ENCODE data around the gene PTPRN2.

PTPRN2 gene

DNA sequence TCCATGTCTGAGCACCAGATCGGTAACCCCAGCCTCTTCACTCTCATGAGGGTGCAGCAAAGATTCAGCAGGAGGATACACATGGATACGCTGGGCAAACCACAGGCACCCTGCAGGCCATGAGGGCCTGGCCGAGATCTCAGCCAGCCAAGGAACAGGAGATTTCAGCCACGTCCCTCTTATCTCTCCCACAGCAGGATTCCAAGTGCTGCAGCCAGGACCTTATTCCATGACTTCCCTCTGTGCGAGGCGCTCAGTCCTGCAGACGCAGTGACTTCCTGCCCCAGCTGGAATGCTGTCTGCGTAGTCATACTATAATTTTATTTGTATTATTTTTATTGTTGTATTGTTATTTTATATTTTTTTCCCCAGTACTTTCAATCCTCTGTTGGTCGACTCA lies 66.8 kb downstream of the PTPRN2 start:
- TF ChIP-seq, protein P1, sequence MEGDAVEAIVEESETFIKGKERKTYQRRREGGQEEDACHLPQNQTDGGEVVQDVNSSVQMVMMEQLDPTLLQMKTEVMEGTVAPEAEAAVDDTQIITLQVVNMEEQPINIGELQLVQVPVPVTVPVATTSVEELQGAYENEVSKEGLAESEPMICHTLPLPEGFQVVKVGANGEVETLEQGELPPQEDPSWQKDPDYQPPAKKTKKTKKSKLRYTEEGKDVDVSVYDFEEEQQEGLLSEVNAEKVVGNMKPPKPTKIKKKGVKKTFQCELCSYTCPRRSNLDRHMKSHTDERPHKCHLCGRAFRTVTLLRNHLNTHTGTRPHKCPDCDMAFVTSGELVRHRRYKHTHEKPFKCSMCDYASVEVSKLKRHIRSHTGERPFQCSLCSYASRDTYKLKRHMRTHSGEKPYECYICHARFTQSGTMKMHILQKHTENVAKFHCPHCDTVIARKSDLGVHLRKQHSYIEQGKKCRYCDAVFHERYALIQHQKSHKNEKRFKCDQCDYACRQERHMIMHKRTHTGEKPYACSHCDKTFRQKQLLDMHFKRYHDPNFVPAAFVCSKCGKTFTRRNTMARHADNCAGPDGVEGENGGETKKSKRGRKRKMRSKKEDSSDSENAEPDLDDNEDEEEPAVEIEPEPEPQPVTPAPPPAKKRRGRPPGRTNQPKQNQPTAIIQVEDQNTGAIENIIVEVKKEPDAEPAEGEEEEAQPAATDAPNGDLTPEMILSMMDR (IDR thresholded peaks at IDR 0.05; ENCODE audit: extremely low read depth, insufficient read depth, missing control alignments) = no peak
- in situ Hi-C loops (cut with MboI; ENCODE audit: low pct_unique_long_range_greater_than_20kb, low sequenced_read_pairs, unreplicated experiment) = no loop called here
- no peak for DNase-seq (ENCODE audit: low spot score)

- DNase-seq (ENCODE audit: low spot score) = no peak
- TF ChIP-seq, protein P1 (IDR thresholded peaks at IDR 0.05; ENCODE audit: extremely low read depth, insufficient read depth, missing control alignments) = no peak
- in situ Hi-C loops (cut with MboI; ENCODE audit: low pct_unique_long_range_greater_than_20kb, low sequenced_read_pairs, unreplicated experiment) = no loop called here
Measured at GRCh38 chr7:158519633-158520174, 67.9 kb downstream of the PTPRN2 start.

DNA sequence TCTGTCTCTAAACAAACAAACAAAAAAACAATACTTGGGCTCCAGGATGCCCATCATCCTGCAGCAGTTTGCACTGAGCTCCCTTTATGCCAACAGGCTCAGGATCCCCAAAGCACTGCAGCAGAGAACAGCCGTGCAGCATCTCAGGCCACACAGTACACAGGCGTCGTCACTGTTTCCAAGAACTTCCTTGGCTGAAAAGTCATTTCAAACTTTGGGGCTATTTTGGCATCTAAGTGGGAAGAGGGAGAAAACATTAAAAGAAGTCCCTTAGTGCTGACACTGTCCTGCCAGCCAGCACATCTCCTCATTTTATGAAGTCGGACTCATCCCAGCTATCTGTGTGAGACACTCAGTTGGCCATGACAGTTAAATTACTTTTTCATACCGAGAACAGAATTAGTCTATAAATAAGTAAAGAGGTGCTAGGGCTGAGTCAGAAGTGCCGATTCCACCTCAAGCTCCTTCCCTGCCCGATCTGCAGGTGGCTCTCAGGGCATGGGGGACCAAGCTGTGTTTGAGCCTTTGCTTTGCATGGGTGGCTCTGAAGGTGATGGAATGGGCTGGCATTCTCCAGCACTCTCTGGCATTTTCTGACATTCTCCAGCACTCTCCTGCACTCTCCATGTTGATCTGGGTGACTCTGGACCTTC lies 68.5 kb downstream of the PTPRN2 start:
- TF ChIP-seq, protein P1 (IDR thresholded peaks at IDR 0.05; ENCODE audit: extremely low read depth, insufficient read depth, missing control alignments) = no peak

DNA sequence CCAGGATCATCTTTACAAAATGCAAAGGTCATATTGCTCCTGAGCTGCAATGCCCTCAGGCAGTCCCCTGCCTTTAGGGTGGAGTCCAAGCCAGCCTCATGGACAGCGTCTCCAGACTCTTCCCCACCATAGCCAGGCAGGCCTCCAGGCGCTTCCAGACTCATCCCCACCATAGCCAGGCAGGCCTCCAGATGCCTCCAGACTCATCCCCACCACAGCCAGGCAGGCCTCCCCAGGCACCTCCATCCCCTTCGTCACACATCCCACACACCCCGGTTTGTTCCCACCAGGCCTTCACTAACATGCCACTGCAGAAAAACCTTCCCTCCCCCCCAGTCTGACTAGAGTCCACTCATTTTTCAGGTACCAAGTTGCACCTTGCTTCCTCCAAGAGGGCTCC lies 70.1 kb downstream of the PTPRN2 start:
- no peak for DNase-seq (ENCODE audit: low spot score)
- TF ChIP-seq, protein P1 (IDR thresholded peaks at IDR 0.05; ENCODE audit: extremely low read depth, insufficient read depth, missing control alignments) = no peak
- in situ Hi-C loops (cut with MboI; ENCODE audit: low pct_unique_long_range_greater_than_20kb, low sequenced_read_pairs, unreplicated experiment) = no loop called here

More for the DNA sequence above, 68.5 kb downstream of the PTPRN2 start:
- in situ Hi-C loops (cut with MboI; ENCODE audit: low pct_unique_long_range_greater_than_20kb, low sequenced_read_pairs, unreplicated experiment) = no loop called here
- no peak for DNase-seq (ENCODE audit: low spot score)

GRCh38 chr7:158517072-158517471 lies 70.6 kb downstream of the PTPRN2 start:
- no peak for DNase-seq (ENCODE audit: low spot score)
- TF ChIP-seq, protein P1 (IDR thresholded peaks at IDR 0.05; ENCODE audit: extremely low read depth, insufficient read depth, missing control alignments) = no peak
- in situ Hi-C loops (cut with MboI; ENCODE audit: low pct_unique_long_range_greater_than_20kb, low sequenced_read_pairs, unreplicated experiment) = no loop called here

DNA sequence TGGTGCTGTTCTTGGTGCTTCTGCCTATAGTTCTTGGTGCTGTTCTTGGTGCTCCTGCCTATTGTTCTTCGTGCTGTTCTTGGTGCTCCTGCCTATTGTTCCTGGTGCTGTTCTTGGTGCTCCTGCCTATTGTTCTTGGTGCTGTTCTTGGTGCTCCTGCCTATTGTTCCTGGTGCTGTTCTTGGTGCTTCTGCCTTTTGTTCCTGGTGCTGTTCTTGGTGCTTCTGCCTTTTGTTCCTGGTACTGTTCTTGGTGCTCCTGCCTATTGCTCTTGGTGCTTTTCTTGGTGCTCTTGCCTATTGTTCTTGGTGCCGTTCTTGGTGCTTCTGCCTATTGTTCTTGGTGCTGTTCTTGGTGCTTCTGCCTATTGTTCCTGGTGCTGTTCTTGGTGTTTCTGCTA lies 71.1 kb downstream of the PTPRN2 start:
- TF ChIP-seq, protein P1 (IDR thresholded peaks at IDR 0.05; ENCODE audit: extremely low read depth, insufficient read depth, missing control alignments) = no peak
- DNase-seq (ENCODE audit: low spot score) = no peak
- in situ Hi-C loops (cut with MboI; ENCODE audit: low pct_unique_long_range_greater_than_20kb, low sequenced_read_pairs, unreplicated experiment) = no loop called here
